Lung (tissue), 12 donors: Measurements from ENCODE around the gene SCML1. TPM values are rescaled to one million over a fixed set of nuclear protein-coding genes. Genes with fewer than 3 reads are reported as not detected.

Source experiments
- ATAC-seq: fragments of 200-7000 bp; cut with Tn5 transposase; one replicate; pipeline ENCODE4 v1.9.1; 2020; ENCODE audit warnings: moderate number of reproducible peaks; ENCODE audit not compliant: insufficient read depth, low FRiP score
- DNase-seq, 3 donors: peaks; one replicate each; pipeline ENCODE4 v3.0.0-alpha.2; 2013 to 2017
- H3K27ac ChIP-seq, 2 donors: one replicate each; pipeline ENCODE4 v1.5.1; 2013; ENCODE audit warnings: mild to moderate bottlenecking in 2 of 2, moderate library complexity in 2 of 2, control low read depth in 1 of 2, inconsistent platforms in 1 of 2, low read depth in 1 of 2, low read length in 1 of 2
- H3K27me3 ChIP-seq, 3 donors: one replicate each; pipeline ENCODE4 v1.5.1; 2013; ENCODE audit warnings: low read length in 2 of 3; ENCODE audit not compliant: control insufficient read depth in 3 of 3, insufficient read depth in 3 of 3
- H3K36me3 ChIP-seq, 4 donors: one replicate each; pipeline ENCODE4 v1.5.1; 2013; ENCODE audit warnings: low read length in 4 of 4, mild to moderate bottlenecking in 1 of 4, moderate library complexity in 1 of 4; ENCODE audit not compliant: control insufficient read depth in 4 of 4, insufficient read depth in 4 of 4
- H3K4me1 ChIP-seq, 5 donors: one replicate each; pipeline ENCODE4 v1.5.1; 2013; ENCODE audit warnings: low read length in 5 of 5, mild to moderate bottlenecking in 2 of 5, moderate library complexity in 1 of 5; ENCODE audit not compliant: control insufficient read depth in 5 of 5, insufficient read depth in 5 of 5
- H3K4me3 ChIP-seq: one replicate; pipeline ENCODE4 v1.5.1; 2013; ENCODE audit warnings: mild to moderate bottlenecking, control low read depth, moderate library complexity
- H3K9ac ChIP-seq, 2 donors: one replicate each; pipeline ENCODE4 v1.5.1; 2013; ENCODE audit warnings: low read length in 2 of 2, control low read depth in 1 of 2; ENCODE audit not compliant: insufficient read depth in 1 of 2
- H3K9me3 ChIP-seq, 4 donors: one replicate each; pipeline ENCODE4 v1.5.1; 2013; ENCODE audit warnings: low read length in 3 of 4, mild to moderate bottlenecking in 1 of 4, moderate library complexity in 1 of 4; ENCODE audit not compliant: control insufficient read depth in 4 of 4, insufficient read depth in 3 of 4
- CTCF ChIP-seq: IDR thresholded peaks from 2 replicates; pipeline ENCODE4 v1.5.1; 2012; ENCODE audit warnings: mild to moderate bottlenecking; ENCODE audit errors: control extremely low read depth, extremely low read depth
- WGBS, 2 donors: extraction: QIAGEN DNeasy Blood & Tissue Kit; methylation state at CpG; one replicate each; pipeline ENCODE4 v1.1.7; 2013; 5-methylcytosine and 5-hydroxymethylcytosine counted together
- polyA plus RNA-seq, 2 donors: library from polyadenylated mRNA; stranded (reverse); fragments of 200-250 nt; gene quantifications; one replicate each; pipeline ENCODE4 v1.2.1, GENCODE V29; 2013
- total RNA-seq, 2 donors: library from RNA; depleted of rRNA in 1 of 2; stranded (reverse); fragments of >200 nt in 1 of 2; gene quantifications; one replicate each; pipeline ENCODE4 v1.2.1, GENCODE V29; 2014 to 2021
- donor health status: control.
- donor health status: control.
- donor health status: Bipolar disorder and iron deficiency.
- donor health status: healthy.
- donor health status: DM: yes; HTN: yes; CAD: no.

SCML1 gene
- total and polyA plus RNA-seq, 4 donors: 6.5 to 30.8 (median 14.5) TPM

- peaks cover 0 to 21% (median 7%) of the 10 kb centered on the region in 3 donors for H3K27me3 ChIP-seq
- H3K27ac ChIP-seq: no peak overlapping the region
- H3K9me3 ChIP-seq: no peaks in the 10 kb centered on the region
- WGBS, 2 donors: 82 to 92% methylated on average over 7 of the region's 7 CpGs
- H3K4me1 ChIP-seq: no peaks in the 10 kb centered on the region
- no peak overlapping the region for H3K9ac ChIP-seq
- H3K4me3 ChIP-seq: no peak overlapping the region
- ATAC-seq: no peak
- TF ChIP-seq CTCF: no peak
- H3K36me3 ChIP-seq: peaks cover 0 to 2% (median under 1%) of the 10 kb centered on the region in 4 donors
- no peak for DNase-seq
These were observed 65.5 kb downstream of the SCML1 start for GRCh38 chrX:17802756-17803155.

GRCh38 chrX:17803449-17803848, 66.2 kb downstream of the SCML1 start:
- H3K4me3 ChIP-seq: no peak overlapping the region
- WGBS, 2 donors: 88 to 95% methylated on average over 4 of the region's 4 CpGs
- H3K27me3 ChIP-seq: peaks cover 0 to 21% (median 7%) of the 10 kb centered on the region in 3 donors
- no peaks in the 10 kb centered on the region for H3K4me1 ChIP-seq
- no peak overlapping the region for H3K9ac ChIP-seq
- TF ChIP-seq CTCF: no peak
- H3K27ac ChIP-seq: no peak overlapping the region
- no peaks in the 10 kb centered on the region for H3K9me3 ChIP-seq
- DNase-seq (no peak), ATAC-seq (no peak)
- H3K36me3 ChIP-seq: peaks cover 0 to 2% (median under 1%) of the 10 kb centered on the region in 4 donors

Other genes starting within 250 kb of the SCML1 start
- gene RAI2, start 123.8 kb downstream of the SCML1 start, total RNA-seq: 10 to 100 TPM; 13.5 to 19.9 TPM
- gene RAI2, start 123.8 kb downstream of the SCML1 start, polyA plus RNA-seq: 10 to 100 TPM; 11.5 to 13.8 TPM